ENCODE measurements around the gene CAMLG.
A peak's percentile ranks its signal among the peaks of the same experiment; 100 is the strongest.

The CAMLG gene

DNA sequence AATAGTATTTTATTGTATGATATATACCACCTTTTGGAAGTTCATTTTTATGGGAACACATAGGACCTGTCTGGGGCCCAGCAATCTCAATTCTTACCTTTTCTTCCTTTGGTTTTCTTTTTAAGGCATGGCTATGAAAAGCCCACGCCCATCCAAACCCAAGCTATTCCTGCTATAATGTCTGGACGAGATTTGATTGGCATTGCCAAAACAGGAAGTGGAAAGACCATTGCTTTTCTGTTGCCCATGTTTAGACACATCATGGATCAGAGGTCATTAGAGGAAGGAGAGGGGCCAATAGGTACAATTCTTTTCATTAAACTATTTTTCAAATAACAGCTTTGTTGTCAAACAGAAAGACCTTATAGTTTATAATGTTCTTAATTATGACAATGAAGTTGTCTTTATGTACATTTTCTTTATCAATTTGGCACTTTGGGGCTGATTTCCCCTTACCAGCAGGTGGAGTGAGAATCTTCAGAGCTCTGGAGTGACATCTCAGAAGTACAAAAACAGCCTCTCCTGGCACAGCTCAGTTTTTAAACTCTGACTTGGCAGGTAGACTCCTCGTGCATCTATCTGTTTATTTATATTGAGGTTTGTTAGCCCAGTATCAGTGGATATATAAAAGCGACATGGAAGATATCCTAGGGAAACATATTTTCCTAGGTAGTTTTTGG is 46.0 kb downstream of the CAMLG start:
- DNase-seq (ENCODE audit: low spot score): peak; percentile 39

DNA sequence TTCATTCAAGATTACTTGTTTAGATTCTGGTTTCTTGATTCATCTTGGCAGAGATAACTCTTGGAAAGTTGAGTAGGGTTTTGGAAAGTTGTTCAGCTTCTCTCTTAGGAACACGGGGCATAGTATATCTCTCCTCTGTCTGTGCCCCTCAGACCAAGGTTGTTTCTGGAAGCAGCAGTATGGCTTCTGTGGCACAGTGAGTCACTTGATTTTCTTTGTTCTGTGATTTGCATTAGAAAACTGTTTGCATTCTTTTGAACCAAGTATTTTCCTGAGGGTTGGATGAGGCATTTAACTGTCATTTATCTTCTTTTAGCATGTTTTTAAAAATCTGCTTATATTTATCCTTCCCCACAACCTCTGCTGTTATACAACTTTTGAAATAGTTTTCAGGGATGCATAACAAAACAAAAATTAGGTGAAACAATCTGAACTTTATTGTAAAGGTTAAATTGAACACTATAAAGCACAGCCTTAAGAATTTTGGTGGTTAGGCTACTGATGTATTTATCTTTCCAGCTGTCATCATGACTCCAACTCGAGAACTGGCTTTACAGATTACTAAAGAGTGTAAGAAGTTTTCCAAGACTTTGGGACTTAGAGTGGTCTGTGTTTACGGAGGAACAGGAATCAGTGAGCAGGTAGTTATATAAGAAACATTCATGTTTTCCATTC is 46.7 kb downstream of the CAMLG start:
- DNase-seq (ENCODE audit: low spot score): no peak

DNA sequence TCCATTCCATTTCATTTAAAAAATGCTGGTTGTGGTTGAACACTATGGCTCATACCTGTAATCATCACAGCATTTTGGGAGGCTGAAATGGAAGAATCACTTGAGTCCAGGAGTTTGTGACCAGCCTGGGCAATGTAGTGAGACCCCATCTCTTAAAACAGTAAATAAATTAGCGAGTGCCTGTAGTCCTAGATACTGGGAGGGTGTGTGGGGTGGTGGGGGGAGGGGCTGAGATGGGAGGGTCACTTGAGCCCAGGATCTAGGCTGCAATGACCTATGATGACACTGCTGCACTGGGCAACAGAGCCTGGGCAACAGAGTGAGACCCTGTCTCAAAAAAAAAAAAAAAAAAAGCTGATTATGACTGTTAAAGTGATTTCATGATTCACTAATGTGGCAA is 49.3 kb downstream of the CAMLG start:
- no peak for DNase-seq (ENCODE audit: low spot score)

DNA sequence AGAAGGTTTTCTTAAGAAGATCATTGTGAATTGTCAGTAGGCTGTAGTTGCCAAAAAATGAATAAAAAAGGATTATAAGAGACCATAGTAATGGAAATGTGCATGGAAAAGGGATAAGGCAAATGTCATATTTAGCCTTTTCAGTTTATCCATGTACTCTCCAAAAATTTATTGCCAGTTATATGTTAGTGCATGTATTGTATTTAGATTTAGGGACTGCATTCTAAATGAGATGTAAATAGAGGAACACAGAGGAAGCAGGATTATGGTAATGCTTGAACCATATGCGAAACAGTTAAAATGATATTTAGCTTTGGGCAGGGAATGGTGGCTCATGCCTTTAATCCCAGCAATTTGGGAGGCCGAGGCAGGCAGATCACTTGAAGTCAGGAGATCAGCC is 53.2 kb downstream of the CAMLG start:
- no peak for DNase-seq (ENCODE audit: low spot score)

DNA sequence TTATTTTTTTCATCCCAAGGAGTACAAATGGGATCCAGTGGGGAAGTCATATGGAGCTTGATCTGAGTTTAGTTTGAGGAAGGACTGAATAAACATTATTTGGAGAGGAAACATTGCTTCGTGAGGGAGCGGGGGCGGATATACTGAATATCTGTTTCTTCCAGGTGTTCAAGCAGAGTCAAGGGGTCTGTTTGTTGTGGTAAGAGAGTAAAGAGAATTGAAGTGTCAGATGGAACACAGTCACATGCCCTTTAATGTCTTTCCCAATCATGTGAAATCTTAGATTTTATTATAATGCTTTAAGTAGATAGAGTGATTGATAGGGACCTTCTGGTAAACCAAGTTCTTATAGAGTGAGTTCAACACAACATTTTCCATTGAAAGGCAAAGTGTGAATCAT is 53.9 kb downstream of the CAMLG start:
- no peak for DNase-seq (ENCODE audit: low spot score)

DNA sequence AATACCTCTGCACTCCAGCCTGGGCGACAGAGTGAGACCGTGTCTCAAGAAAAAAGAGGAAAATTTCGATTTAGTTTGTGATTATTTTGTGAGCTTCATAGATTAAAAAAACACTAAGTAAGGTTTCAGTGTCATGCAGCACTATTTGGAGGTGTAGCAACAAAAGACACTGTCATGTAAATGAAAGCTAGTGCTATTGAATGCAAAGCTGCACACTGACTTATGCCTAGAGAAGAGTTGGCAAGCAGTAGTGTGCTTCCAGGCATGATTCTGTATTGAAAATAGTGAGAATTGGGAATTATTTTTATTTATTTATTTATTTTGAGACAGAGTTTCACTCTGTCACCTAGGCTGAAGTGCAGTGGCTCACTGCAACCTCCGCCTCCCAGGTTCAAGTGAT is 54.8 kb downstream of the CAMLG start:
- no peak for DNase-seq (ENCODE audit: low spot score)

DNA sequence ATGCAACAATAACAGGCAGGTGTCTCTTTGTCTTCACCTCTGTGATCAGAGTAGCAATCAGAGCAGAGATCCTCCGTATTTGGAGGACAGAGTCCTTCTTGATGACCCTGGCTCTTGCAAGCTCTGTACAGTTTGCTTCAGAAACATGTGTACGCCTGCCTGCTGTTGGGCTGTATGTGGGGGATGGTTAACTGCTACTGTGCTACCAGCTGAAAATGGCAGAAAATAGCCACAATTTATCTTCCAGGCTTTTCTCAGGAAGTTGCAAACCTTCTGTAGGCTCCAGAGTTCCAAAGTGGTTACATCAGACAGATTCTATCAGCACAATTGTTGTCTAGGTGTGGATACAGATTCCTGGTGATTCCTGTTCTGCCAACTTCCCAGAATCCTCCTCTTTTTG is 55.7 kb downstream of the CAMLG start:
- no peak for DNase-seq (ENCODE audit: low spot score)

DNA sequence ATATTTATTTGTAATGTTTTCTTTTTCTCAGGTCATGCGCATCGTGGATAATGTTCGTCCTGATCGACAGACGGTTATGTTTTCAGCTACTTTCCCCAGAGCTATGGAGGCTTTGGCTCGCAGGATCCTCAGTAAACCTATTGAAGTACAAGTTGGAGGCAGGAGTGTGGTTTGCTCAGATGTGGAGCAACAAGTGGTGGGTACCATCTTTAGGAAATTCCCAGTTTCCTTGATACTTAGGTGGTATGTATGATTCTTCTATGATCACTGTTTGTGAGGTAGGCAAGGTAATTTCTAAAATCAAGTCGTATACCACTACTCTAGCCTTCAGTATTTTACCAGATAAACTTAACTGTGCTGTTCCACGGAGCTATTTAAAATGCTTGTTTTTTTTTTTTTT is 56.5 kb downstream of the CAMLG start:
- no peak for DNase-seq (ENCODE audit: low spot score)

DNA sequence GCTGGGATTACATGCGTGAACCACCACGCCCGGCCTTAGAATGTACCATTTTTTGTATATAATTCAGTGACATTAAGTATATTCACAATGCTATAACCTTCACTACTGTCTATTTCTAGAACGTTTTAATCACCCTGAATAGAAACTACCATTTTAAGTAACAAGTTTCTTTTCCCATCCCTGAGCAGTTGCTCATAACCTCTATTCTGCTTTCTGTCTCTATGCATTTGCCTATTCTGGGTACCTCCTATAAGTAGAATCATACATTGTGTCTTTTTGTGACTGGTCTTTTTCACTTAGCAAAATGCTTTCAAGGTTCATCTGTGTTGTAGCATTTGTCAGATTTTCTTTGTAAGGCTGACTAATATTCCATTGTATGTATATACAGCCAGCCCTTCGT is 60.1 kb downstream of the CAMLG start:
- no peak for DNase-seq (ENCODE audit: low spot score)

Measured in NAMALWA (cell line).